NCI-H524 (cell line): ENCODE results near the gene PRMT1.
A peak's percentile ranks its signal among the peaks of the same experiment; 100 is the strongest.
"Not testable (repeated sequence)": the region's sequence is repeated elsewhere in the genome, so short reads cannot be mapped to it uniquely, and the experiment has no call there.

Experiments used
- DNase-seq, 2 experiments: peaks; one replicate each; lab custom pipeline; 2025; lab: John Stamatoyannopoulos, UW

Gene PRMT1

DNA sequence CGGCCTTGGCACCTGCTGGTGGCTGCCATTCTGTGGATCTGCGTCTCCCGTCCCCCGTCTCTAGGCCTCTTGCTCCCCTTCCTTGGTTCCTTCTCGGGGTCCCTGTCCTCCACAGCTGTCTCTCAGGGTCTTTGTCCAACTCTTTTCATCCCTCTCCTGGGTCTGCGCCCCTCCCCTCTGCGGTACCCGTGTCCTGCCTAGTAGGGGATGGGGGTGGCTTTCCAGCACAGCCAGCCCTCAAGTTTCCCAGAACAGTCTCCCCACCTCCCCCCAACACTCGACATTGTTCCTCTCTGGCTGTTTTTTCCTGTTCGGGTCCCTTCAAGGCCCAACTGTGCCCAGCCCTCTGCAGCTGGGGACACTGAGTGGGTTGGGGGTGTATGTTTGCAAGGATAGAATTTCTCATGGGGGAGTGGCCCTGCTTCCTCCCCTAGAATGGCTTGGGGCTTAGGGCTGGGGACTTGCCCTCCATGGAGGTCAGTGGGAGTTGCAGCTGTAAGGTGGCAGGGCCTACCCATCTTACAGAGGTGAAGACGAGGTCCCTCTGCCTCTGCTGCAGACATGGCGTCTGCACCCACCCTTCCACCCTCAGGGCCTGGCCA lies 11.6 kb downstream of the PRMT1 start:
- no peak for DNase-seq

DNA sequence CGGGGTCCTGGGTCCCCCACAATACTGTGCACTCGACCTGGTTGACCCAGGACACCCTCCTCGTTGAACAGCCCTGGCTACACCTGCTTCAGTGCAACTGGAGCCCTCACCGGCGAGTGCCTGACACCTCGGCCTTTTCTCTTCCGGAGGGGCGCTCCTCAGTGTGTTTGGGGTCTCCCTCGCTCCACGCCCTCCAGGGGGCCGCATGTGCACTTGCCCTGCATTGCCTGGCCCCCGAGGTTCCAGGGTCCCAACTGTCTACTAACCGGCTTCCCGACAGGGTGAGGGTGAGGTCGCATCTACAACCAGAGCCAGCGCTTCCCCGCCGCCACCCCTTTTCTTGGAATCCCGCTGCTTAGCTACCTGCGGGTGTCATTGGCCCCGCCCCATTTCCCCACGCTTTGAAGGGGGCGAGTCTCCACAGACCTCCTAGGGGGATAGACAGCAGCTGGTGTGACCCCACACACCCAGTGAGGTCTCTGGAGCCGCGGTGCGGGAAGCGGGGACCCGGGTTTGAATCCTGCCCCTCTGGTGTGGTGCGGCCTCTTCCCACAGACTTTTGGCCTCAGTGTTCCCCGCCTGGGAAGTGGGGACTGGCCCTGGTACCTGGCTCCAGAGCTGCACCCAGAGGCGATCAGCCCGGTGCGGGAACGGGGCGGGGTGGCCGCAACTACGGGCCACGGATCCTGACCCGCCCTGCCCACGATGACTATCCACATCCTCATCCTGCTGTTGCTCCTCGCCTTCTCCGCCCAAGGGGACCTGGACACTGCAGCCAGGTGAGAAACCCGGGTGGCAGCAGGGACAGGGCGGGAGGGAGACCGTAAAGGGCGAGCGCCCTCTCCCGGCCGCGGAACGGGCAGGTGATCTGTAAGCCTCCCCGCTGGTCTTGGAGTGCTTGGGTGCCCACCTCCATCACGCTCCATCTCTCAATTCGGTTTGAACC lies 12.3 kb downstream of the PRMT1 start, which contains the start of gene ADM5:
Gene ADM5 (plus strand): TSS at position 462 of the 946 bp plus-strand sequence. CDS start 244 bp downstream, at position 706.
- peak in 1 of 2 experiments; percentile 49 for DNase-seq

DNA sequence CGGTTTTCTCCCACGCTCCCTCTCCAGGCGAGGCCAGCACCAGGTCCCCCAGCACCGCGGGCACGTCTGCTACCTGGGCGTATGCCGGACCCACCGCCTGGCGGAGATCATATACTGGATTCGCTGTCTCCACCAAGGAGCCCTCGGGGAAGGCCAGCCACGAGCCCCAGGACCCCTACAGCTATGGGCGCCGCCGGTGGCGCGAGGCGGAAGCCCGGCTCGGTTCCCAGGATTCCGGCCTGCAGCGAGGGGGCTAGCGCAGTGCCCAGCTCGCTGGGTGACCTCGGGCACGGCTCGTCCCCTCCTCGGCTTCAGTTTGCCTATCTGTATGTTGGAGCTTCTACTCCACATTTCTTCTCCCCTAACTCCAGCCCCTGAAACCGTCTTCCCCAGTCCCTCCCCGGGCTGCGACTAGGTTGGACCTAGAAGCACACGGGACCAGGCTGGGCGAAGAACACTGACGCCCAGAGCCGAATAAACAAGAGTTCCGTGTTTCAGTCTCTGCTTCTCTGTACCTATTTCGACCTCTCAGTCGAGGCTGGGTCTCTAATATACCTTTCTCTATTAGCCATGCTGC lies 13.1 kb downstream of the PRMT1 start:
- DNase-seq: no peak

DNA sequence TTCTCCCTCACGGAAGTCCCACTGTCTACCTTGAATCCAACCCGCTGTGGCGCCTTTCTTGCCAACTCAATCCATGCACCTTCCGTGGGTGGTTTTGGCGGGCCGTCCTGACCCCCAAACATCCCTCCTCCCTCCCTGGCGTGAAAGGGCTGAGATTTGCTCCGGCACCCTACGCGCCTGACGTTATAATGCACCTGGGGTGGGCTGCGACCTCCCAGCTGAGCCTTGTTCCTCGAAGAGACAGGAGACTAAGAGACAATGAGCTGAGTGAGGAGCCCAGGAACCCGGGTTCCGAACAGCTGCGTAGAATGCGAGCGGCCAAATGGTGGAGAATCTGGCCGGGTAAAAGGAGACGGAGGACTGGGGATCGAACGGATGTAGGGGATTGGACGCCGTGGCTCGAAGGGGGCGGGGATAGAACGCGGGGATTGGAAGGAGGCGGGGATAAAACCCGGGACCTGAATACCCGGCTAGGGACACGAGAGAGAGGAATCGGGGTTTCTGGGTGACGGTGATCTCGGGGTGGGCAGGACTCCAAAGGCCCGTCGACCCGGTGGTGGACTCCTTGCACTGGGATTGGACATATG lies 13.7 kb downstream of the PRMT1 start, which contains the start of gene CPT1C:
Gene CPT1C (plus strand): TSS at position 461 of the 587 bp plus-strand sequence. CDS start 1,137 bp downstream, outside the sequence.
- DNase-seq: peak; percentile 94 to 95

DNA sequence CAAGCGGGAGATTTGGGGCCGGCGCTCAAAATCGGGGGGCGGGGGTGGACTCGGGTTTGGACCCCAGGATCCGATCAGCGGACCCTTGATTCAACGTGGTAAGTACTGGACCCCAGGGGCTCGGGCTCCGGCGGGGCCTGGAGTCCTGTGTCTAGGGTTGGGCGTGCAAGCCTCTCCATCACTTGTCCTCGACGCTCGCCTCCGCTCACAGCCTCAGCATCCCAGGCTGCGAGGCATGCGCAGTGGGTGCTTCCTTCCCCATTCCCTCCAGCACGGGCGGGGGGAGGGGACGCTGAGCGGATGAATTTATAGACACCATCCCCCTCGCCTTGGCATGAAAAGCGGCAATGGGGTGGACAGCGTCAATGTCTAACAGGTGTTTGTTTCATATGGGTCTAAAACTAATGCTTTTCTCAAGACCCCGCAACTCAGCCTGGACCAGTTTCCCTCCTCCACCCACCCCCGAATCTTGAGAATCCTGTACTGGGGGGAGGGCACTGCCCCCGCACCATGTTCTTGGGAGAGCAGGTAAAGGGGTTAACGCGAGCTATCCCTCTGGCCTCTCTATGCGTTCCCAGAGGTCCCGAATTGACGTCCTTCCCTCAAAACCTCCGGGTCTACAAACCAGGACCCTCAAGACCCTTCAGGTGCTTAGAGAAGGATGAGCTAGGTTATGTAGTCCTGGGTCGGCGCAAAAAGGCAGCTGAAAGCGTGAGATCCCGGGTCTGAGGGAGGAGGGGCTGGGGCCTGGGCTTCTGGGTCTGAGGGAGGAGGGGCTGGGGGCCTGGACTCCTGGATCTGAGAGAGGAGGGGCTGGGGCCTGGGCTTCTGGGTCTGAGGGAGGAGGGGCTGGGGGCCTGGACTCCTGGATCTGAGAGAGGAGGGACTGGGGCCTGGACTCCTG lies 14.4 kb downstream of the PRMT1 start:
- DNase-seq: peak; percentile 86 to 88

DNA sequence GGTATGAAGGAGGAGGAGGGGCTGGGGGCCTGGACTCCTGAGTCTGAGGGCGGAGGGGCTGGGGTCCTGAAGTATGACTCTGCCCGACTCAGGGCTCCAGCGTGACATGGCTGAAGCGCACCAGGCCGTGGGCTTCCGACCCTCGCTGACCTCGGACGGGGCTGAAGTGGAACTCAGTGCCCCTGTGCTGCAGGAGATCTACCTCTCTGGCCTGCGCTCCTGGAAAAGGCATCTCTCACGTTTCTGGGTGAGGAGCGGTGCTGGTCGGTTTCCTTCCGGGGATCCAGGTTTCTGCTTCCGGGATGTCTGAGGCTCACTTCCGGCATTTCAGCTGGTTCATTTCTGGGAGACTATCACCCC lies 15.1 kb downstream of the PRMT1 start:
- DNase-seq: no peak

DNA sequence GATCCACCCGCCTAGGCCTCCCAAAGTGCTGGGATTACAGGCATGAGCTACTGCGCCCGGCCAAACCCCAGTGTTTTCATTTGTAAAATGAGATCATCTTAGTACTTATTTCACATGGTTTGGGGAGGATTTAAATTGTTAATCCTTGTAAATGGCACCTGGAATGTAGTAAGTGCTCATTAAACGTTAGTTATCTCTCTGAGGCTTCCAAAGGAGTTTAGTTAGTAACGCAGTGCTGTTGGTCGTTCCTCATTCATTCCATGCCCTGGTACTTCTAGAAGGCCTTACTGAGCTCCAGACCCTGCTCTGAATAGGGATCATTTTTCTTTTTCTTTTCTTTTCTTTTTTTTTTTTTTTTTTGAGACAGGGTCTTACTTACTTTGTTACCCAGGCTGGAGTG lies 19.0 kb downstream of the PRMT1 start:
- no peak for DNase-seq

DNA sequence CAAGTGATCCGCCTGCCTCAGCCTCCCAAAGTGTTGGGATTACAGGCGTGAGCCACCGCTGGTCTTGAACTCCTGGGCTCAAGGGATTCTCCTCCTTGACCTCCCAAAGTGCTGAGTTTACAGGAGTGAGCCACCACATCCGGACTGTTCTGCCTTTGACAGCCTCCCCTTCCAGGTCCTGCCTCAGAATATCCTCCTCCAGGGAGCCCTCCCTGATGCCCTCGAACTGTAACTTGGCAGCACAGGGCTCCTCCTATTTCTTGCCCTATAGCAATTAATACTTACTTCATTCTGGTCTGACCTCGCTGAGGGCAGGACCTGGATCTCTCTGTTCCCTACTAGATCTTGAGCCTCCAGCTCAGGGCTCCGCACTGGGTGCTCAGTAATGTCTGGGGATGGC lies 19.8 kb downstream of the PRMT1 start:
- DNase-seq: no peak

DNA sequence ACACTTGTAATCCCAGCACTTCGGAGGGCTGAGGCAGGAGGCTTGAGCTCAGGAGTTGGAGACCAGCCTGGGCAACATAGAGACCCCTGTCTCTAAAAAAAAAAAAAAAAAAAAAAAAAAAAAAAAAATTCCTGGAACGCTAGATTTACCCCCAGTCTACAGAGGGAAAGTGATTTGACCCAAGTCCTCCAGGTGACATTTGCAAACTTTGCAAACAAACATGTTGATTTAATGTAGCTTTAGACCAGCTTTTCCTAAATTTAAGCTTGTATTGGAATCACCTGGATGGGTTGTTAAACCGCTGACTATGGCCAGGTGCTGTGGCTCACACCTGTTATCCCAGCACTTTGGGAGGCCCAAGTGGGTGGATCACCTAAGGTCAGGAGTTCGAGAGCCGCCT lies 22.3 kb downstream of the PRMT1 start:
- no peak for DNase-seq

DNA sequence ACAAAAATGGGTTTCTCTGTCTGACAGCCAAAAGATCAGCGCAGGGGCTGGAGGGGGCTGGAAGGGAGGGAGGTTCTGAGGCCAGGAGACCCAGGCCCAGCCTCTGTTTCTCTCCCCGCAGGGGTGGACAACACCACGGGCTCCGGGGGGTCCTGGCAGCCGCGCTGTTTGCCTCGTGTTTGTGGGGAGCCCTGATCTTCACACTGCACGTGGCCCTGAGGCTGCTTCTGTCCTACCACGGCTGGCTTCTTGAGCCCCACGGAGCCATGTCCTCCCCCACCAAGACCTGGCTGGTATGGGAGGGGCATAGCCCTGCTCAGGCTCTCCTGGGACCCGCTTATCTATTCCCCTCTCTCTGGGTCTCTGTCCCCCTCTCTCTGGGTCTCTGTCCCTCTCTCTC lies 23.5 kb downstream of the PRMT1 start:
- DNase-seq: no peak

DNA sequence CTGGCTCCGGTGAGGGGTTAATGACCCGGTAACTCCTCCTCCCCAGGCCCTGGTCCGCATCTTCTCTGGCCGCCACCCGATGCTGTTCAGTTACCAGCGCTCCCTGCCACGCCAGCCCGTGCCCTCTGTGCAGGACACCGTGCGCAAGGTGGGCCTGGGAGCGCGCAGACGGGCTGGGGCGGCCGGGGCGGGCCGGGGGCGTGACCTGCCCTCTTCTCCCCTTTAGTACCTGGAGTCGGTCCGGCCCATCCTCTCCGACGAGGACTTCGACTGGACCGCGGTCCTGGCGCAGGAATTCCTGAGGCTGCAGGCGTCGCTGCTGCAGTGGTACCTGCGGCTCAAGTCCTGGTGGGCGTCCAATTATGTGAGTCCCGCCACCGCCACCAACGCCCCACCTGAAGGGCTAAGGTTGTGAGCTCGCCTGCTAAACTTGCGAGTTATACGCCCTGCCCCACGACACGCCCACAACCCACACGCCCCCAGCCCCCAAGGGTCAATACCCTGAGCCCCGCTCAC lies 24.3 kb downstream of the PRMT1 start:
- no peak for DNase-seq

DNA sequence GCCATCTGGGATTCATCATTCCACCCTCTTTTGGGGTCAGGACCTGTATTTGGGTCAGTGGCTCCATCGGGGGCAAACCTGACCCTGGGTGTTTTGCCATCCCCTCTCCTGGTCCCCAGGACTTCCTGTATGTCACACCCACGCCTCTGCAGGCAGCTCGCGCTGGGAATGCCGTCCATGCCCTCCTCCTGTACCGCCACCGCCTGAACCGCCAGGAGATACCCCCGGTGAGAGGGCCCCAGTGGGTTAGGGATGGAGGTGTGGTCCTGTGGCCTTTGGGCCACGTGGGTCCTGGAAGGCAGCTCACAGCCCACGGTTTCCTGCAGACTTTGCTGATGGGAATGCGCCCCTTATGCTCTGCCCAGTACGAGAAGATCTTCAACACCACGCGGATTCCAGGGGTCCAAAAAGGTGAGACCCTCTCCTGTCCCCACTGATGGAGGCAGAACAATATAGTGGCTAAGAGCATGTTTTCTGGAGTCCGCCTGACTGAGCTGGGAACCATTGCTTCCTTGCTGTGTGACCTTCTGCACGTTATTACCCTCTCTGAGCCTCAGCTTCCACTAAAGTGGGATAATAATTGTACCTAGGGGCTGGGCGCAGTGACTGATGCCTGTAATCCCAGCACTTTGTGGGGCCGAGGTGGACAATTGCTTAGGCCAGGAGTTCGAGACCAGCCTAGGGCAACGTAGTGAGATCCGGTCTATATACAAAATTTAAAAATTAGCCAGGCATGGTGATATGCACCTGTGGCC lies 28.0 kb downstream of the PRMT1 start:
- no peak for DNase-seq

DNA sequence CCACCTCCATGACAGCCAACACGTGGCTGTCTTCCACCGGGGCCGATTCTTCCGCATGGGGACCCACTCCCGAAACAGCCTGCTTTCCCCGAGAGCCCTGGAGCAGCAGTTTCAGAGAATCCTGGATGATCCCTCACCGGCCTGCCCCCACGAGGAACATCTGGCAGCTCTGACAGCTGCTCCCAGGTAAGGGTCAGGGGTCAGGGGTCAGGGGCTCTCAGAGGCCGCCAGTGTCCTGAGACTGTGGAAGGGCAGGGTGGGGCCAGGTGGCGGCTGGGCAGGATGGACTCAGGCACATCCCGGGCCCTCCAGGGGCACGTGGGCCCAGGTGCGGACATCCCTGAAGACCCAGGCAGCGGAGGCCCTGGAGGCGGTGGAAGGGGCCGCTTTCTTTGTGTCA lies 28.8 kb downstream of the PRMT1 start:
- DNase-seq: no peak

DNA sequence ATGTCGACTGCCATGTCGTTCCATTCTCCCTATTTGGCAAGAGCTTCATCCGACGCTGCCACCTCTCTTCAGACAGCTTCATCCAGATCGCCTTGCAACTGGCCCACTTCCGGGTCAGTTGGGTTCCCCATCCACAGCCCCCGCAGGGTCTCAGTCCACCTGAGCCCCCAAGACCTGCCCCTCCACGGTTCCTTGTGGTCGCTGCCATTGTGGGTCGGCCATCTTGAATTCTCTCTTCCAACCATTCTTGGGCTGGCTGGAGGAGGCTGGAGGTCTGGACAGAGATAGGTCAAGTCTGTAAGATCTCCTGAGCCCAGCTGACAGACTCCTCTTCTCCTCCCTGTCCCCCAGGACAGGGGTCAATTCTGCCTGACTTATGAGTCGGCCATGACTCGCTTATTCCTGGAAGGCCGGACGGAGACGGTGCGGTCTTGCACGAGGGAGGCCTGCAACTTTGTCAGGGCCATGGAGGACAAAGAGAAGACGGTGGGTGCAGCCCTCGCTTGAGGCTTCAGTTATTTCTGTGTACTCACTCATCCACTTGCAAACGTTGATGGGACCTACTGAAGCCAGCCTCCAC lies 33.4 kb downstream of the PRMT1 start:
- no peak for DNase-seq

DNA sequence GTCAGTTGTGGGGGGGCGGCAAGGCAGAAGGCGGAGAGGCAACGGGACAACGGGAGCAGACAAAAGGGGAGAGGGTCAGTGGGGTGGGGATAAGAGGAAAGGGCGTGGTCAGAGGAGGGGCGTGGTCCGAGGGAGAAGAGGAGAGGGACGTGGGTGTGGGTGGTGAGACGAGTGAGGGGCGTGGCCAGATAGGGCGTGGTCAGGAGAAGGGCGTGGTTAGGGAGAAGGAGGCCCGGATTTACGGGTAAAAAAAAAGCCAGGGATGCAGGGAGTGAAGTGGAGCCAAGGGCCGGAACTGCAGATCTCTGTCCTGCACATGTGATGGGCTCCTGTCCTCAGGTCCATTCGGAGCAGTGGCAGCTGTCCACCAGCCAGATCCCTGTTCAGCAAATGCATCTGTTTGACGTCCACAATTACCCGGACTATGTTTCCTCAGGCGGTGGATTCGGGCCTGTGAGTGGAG lies 35.4 kb downstream of the PRMT1 start:
- no peak for DNase-seq

DNA sequence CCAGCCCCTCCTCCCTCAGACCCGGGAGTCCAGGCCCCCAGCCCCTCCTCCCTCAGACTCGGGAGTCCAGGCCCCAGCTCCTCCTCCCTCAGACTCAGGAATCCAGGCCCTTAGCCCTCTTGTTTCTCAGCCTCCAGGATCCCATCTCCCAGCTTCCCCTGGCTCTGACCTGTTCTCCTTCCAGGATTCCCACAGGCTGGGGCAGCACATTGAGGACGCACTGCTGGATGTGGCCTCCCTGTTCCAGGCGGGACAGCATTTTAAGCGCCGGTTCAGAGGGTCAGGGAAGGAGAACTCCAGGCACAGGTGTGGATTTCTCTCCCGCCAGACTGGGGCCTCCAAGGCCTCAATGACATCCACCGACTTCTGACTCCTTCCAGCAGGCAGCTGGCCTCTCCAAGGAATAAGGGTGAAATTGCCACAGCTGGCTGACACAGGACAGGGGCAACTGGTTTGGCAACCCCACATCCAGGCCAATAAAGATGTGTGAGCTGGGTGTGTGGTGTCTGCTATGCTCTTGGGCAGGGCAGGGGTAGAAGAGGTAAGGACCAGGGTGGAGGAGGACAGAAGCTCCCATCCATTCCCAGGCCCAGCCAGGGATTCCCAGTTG lies 36.3 kb downstream of the PRMT1 start:
- no peak for DNase-seq

DNA sequence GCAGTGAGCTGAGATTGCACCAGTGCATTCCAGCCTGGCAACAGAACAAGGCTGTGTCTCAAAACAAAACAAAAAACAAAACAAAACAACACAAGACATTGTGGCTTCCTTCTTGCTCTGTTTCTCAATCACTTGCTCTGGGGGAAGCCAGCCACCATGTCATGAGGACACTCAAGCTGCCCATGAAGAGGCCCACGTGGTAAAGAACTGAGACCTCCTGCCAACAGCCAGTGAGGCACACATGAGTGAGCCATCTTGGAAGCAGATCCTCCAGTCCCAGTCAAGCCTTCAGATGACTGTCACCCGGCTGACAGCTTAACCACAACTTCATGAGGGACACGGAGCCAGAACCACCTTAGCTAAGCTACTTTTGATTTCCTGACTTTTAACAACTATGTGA lies 39.1 kb downstream of the PRMT1 start:
- no peak for DNase-seq

DNA sequence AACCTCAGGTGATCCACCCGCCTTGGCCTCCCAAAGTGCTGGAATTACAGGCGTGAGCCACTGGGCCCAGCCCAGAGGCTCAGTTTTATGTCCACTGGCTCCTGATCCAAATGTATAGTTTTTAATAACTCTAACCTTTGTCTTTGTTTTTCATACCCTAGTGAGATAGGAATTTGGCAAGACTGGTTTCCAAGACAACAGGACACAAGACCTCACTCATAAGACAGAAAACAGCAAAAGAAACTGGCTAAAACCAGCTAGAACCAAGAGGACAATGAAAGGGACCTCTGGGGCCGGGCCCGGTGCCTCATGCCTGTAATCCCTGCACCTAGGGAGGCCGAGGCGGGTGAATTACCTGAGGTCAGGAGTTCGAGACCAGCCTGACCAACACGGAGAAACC lies 41.4 kb downstream of the PRMT1 start:
- no peak for DNase-seq

DNA sequence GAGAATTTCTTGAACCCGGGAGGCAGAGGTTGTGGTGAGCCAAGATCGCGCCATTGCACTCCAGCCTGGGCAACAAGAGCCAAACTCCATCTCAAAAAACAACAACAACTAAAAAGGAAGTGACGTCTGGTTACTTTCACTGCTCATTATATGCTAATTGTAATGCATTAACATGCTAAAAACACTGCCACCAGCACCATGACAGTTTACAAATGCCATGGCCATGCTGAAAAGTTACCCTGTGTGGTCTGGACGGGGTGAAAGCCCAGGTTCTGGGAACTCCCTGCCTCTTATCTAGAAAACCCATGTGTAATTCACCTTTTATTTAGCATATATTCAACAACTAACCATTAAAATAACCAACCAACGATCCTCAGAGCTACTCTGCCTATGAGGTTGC lies 41.9 kb downstream of the PRMT1 start:
- no peak for DNase-seq

DNA sequence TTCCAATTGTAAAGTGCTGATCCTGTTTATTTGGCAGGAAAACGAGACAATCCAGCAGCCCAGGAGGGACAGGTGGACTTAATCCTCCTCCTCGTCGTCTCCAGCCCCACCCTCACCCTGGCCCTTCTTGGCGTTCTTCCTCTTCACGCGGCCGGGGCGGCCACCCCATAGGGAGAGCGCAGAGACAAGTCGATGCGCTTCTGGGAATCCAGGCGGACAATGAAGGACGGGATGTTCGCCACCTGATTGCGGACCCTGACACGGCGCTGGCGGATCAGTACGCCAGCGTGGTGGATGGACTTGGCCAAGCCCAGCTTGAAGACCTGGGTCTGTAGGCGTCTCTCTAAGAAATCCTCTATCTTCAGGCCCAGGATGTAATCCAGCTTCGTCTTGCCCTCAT lies 42.3 kb downstream of the PRMT1 start:
- DNase-seq: not testable (repeated sequence)
